NCI-H510A (cell line): ENCODE results near the gene LGALS3.
"Not testable (repeated sequence)": the region's sequence is repeated elsewhere in the genome, so short reads cannot be mapped to it uniquely, and the experiment has no call there.

Experiments
- DNase-seq: peaks from one replicate; lab custom pipeline; 2025; lab: John Stamatoyannopoulos, UW

Gene LGALS3

DNA sequence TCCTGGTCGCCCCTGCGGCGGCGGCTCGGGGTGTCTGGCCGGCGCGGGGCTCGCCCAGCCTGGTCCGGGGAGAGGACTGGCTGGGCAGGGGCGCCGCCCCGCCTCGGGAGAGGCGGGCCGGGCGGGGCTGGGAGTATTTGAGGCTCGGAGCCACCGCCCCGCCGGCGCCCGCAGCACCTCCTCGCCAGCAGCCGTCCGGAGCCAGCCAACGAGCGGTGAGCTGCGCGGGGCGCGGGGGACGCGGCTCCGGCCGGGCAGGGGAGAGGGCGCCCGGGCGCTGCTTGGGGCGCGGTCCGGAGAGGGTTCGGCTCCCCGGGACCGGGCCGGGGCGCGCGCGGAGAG lies at the start of gene LGALS3:
LGALS3 (plus strand) TSS at position 167 of the 342 bp plus-strand sequence. CDS start 8,122 bp downstream, outside the sequence.
- no peak for DNase-seq

DNA sequence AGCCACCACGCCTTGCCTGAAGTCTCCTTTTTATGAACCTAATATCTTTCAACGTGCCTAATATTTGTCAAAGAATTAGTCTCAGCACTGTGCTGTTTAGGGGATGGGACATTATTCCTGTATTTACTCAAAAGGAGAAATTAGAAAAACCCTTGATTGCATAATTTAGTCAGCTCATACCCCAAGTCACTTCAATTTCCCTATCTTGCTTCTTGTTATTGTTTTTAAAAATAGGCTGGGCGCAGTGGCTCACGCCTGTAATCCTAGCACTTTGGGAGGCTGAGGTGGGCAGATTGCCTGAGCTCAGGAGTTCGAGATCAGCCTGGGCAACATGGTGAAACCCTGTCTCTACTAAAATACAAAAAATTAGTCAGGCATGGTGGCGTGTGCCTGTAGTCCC lies 49.1 kb upstream of the LGALS3 start:
- DNase-seq: not testable (repeated sequence)

GRCh38 chr14:55084401-55085059 lies 44.5 kb upstream of the LGALS3 start:
- no peak for DNase-seq

DNA sequence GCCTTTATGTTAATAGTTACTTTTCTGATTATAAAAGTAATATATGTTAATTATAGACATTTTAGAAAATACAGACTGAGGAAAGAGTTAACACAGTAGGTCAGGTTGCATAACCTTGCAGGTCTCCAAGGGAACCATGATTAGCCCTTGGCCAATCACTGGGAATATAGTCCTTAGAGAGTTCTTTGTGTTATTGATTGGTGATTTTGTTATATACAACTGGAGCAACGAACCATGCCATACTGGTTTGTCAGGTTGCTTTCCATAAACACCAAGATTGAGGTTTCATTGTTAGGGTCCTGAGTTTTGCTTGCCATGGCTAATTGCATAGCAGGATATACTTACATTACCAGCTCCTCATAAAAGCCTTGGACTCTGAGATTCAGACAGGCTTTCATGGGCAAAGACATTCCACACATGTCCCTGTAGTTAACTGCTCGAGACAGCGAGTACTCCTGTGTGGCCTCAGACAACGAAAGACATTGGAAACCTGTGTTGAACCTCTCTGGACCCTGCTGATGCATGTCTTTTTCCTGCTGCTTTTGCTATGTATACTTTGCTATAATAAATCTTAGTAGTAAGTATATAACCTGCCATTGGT lies 43.9 kb upstream of the LGALS3 start:
- no peak for DNase-seq

DNA sequence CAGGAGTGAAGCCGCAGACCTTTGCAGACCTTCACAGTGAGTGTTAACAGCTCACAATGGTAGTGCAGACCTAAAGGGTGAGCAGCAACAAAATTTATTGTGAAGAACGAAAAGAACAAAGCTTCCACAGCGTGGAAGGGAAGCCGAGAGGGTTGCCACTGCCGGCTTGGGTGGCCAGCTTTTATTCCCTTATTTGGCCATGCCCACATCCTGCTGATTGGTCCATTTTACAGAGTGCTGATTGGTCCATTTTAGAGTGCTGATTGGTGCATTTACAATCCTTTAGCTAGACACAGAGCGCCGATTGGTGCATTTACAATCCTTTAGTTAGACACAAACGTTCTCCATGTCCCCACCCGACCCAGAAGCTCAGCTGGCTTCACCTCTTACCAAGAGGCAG lies 42.1 kb upstream of the LGALS3 start:
- no peak for DNase-seq

- DNase-seq: no peak
These were observed 40.7 kb upstream of the LGALS3 start for GRCh38 chr14:55088356-55088755.

- no peak for DNase-seq
These were observed 36.7 kb upstream of the LGALS3 start for GRCh38 chr14:55092341-55092740.

DNA sequence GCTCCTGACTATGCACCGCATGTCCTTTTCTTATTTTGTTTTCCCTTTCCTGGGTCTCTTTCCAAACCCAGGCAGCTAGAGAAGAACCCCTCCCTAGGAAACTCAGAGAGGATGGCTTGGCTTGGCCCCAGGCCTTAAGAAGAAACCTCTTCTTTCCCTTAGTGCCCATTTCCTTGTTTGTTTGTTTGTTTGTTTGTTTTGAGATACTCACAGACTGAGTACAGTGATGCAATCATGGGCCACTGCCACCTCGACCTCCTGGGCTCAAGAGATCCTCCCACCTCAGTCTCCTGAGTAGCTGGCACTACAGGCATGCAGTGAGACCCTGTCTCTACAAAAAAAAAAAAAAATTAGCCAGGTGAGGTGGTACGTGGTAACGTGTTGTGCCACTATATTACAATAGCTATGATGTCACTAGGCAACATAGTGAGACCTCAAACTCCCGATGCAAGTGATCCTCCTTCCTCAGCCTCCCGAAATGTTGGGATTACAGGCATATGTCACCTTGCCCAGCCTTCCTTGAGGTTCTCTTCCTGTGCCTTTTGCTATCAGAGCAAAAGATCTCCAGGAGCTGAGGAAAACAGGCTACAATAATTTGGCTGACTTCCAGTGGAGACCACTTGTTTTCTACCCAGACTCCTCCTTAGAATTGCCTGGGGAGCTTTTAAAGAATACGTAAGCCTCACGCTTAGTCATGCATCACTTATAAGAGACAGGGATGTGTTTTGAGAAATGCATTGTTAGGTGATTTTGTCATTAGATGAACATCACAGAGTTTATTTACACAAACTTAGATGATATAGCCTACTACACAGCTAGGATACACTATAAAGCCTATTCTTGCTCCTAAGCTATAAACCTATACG lies 34.5 kb upstream of the LGALS3 start:
- DNase-seq: no peak

GRCh38 chr14:55097881-55098560 lies 31.0 kb upstream of the LGALS3 start:
- no peak for DNase-seq

DNA sequence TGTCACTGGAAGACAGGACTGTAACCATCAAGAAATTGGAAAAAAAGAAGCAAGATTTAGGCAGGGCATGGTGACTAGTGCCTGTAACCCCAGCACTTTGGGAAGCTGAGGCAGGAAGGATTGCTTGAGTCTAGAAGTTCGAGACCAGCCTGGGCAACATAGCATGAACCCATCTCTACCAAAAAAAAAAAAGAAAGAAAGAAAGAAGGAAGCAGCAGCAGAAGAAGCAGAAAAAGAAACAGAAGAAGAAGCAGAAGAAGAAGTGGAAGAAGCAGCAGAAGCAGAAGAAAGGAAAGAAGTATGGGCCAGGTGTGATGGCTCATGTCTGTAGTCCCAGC lies 30.5 kb upstream of the LGALS3 start:
- no peak for DNase-seq

DNA sequence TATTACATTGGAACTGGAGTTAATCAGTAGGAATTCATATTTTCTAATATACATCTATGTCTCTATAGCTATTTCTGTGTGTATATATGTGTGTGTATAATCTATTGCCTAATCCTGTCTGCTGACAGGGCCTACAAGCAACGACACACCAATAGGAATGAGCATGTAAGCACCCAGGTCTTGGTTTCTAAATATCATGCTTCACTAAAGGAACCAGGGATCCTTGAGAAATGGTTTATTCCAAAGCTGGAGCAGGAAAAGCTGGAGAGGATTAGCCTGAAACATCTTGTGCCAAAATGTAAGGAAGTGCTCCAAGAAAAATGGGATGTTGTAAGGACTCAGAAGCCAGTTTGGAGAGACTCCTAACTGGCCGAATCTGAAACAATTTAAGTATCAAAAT lies 29.3 kb upstream of the LGALS3 start:
- DNase-seq: no peak

DNA sequence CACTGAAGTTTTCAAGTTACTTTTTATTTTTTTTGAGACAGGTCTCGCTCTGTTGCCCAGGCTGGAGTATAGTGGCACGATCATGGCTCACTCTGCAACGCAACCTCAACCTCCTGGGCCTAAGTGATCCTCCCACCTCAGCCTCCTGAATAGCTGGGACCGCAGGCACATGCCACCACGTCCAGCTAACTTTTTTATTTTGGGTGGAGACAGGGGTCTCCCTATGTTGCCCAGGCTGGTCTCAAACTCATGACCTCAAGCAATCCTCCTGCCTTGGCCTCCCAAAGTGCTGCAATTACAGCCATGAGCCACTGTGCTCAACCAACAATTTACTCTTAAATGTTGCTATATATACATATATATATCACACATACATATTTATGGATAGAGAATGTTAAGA lies 27.4 kb upstream of the LGALS3 start:
- no peak for DNase-seq

DNA sequence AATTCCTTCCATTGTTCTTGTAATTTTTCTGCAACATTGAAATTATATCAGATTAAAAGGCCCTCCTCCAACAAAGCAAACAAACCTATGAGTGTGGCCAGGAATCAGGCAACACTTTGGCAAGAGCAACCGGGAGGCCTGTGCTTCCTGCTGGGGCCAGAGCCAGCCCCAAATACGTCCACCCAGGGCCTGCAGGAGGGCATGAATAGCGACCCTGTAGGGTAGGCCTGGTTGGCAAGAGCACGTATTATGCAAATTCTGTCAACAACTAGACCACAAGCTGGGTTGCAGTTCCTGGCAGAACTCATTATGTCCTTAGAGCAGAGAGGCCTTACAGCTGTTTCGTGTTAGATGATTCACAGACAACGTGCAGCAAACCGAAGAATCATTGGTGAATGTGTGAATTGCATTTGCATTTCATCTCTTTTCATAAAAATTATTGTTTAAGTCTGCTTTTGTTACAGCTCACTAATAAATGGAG lies 26.9 kb upstream of the LGALS3 start:
- DNase-seq: peak; percentile 39

DNA sequence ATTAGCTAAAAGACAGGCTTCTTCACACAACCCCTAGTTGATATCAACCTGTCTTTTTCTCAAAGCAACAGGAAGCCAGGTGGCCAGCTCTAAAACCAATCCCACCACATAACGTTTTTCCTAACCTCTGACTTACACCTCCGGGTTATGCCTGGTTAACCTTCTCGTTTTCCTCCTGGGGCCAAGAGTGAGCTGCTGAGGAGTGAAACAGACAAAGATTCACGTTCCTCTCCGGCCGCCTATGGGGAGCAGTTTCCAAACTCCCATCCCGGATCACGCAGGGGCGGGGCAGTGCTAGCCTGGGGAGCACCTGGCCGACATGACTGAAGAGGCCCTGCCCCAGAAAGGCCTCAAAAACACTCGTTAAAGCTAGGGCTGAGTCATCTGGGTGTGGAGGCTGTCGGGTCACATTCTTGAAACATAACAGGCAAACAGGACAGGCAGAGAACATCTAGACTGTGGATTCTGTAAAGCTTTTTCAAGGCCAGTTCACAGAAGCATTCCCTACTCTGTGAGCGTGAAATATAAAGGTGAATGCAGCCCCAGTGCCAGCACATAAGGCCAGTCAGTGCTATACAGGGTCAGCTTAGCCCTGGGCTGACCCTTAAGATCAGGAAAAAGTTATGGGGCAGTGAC lies 25.9 kb upstream of the LGALS3 start:
- DNase-seq: peak; percentile 69

GRCh38 chr14:55103971-55104954 lies 24.8 kb upstream of the LGALS3 start:
- DNase-seq: no peak

DNA sequence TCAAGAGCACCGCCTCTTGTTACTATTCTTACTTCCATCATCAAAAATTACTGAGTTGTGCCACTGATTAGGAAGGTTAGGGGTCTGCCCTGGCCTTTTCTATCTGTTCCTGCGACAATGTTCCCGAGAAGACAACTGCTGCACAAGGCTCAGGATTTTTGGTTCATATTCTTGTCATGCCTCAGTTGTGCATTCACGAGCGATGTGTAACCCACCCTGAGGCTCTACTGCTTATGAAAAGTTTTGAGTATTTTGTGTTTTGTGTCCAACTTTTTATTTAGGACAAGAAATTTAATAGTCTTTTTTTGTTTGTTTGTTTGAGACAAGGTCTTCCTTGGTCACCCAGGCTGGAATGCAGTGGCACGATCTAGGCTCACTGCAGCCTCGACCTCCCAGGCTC lies 23.1 kb upstream of the LGALS3 start:
- DNase-seq: no peak

DNA sequence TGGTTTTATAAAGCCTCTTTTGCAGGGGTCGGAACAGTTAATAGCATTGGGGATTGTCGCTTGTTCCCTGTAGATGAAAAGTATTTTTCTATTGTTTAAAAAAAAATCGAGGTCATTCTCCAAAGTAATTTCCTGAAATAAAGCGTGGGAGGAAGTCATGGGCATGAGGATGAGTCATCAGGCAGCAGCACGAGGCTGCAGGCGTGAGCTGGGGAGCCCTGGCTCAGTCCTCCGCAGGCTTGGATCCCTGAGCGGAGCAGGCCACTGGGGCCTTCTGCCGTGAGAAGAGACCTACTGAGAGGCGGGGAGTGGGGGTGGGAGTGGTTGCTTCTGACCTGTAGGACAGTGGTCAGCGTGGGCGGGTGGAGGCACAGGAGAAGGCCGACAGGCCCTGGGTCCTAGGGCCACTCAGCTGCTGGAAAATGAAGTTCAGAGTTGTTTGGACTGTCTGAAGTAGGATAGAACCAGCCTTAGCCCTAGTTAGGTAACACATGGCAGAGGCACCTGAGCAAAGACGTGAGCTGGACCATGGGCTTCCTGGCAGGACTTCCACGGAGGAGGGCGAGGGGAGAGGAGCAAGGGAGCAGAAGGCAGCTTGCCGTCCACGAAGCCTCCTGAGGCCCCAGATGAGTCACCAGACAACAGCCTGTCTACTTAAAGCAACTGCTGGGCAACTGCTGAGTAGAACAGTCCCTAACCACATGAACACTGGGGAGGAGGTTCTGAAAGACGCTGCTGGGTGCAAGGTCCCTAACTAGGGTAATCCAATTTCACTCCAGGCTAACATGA lies 21.1 kb upstream of the LGALS3 start:
- no peak for DNase-seq

DNA sequence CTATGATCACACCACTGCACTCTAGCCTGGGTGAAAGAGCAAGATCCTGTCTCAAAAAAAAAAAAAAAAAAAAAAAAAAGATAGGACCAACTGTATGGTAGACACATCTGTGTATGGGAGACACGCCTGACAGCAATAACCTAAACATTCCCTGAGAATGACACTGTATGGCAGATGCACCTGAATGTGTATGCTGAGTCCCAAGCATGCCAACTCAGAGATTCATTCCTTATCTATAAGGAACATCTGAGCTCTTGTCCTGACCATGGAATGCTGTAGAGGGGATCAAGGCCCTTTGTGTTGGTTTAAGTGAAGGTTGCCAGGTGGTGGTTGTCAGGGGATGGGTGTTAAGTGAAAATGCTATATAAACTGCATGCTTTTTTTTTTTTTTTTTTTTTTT lies 19.2 kb upstream of the LGALS3 start:
- DNase-seq: no peak

GRCh38 chr14:55111122-55111708 lies 17.8 kb upstream of the LGALS3 start:
- DNase-seq: no peak

- DNase-seq: no peak
These were observed 14.3 kb upstream of the LGALS3 start for GRCh38 chr14:55114720-55115119.
